GM21528 (cell line): ENCODE measurements around the gene KLHL35.

Experiments
- ATAC-seq: cut with Tn5 transposase; IDR thresholded peaks from one replicate; pipeline ENCODE4 v1.9.1; 2021; ENCODE audit warnings: mild to moderate bottlenecking, moderate library complexity; ENCODE audit not compliant: unreplicated experiment, low FRiP score

KLHL35 gene

GRCh38 chr11:75432911-75433321 lies at the start of gene KLHL35:
TSS of gene KLHL35 (minus strand) at chr11:75433203. CDS start at chr11:75430629, 2,574 bp downstream.
- ATAC-seq = no peak

GRCh38 chr11:75481922-75482606 lies 49.1 kb upstream of the KLHL35 start:
- no peak for ATAC-seq

GRCh38 chr11:75481223-75481921 lies 48.4 kb upstream of the KLHL35 start:
- no peak for ATAC-seq

GRCh38 chr11:75480185-75481175 lies 47.5 kb upstream of the KLHL35 start:
- no peak for ATAC-seq

GRCh38 chr11:75479597-75480145 lies 46.7 kb upstream of the KLHL35 start:
- no peak for ATAC-seq

- ATAC-seq = no peak
Measured at GRCh38 chr11:75478783-75479596, 46.0 kb upstream of the KLHL35 start.

GRCh38 chr11:75477614-75477935 lies 44.6 kb upstream of the KLHL35 start:
- ATAC-seq = no peak

GRCh38 chr11:75476739-75477613 lies 44.0 kb upstream of the KLHL35 start:
- ATAC-seq = no peak

GRCh38 chr11:75475767-75476650 lies 43.0 kb upstream of the KLHL35 start:
- ATAC-seq = no peak

- ATAC-seq = no peak
Measured at GRCh38 chr11:75474878-75475766, 42.1 kb upstream of the KLHL35 start.

GRCh38 chr11:75474240-75474639 lies 41.2 kb upstream of the KLHL35 start:
- ATAC-seq = no peak

GRCh38 chr11:75473684-75474083 lies 40.7 kb upstream of the KLHL35 start:
- ATAC-seq = no peak

GRCh38 chr11:75472081-75472732 lies 39.2 kb upstream of the KLHL35 start:
- ATAC-seq = no peak

- no peak for ATAC-seq
Measured at GRCh38 chr11:75471176-75471973, 38.4 kb upstream of the KLHL35 start.

- no peak for ATAC-seq
Measured at GRCh38 chr11:75470476-75471080, 37.6 kb upstream of the KLHL35 start.
